Activated T-cell treated with anti-CD3 and anti-CD28 coated beads, Interleukin-2, amount 50 U/mL, for 4 hours (primary cell): ENCODE measurements around the gene XPO1. TPM values are rescaled to one million over a fixed set of nuclear protein-coding genes. Genes with fewer than 3 reads are reported as not detected.
"Not testable (repeated sequence)": the region's sequence is repeated elsewhere in the genome, so short reads cannot be mapped to it uniquely, and the experiment has no call there.

ENCODE experiments used
- ATAC-seq, 2 donors: fragments of 200-7000 bp; cut with Tn5 transposase; one replicate each; pipeline ENCODE4 v1.10.0; 2021
- DNase-seq: peaks from one replicate; pipeline ENCODE4 v3.0.0-alpha.2; 2020
- H3K27me3 Mint-ChIP-seq: one replicate; pipeline ENCODE4 v1.8.0; 2021; ENCODE audit warnings: low read depth, mixed read lengths
- H3K36me3 Mint-ChIP-seq: one replicate; pipeline ENCODE4 v1.8.0; 2022; ENCODE audit warnings: mixed read lengths; ENCODE audit not compliant: insufficient read depth
- H3K4me1 Mint-ChIP-seq: one replicate; pipeline ENCODE4 v1.8.0; 2021; ENCODE audit warnings: low read depth, mixed read lengths
- H3K4me3 Mint-ChIP-seq: one replicate; pipeline ENCODE4 v1.8.0; 2021; ENCODE audit warnings: mild to moderate bottlenecking, moderate library complexity, mixed read lengths
- H3K9me3 Mint-ChIP-seq: one replicate; pipeline ENCODE4 v1.8.0; 2021; ENCODE audit warnings: mixed read lengths
- total RNA-seq, 3 donors: library from RNA; stranded (reverse); gene quantifications; one replicate each; pipeline ENCODE4 v1.2.1, GENCODE V29; 2021

Gene XPO1
- total RNA-seq, 3 donors from 2014 or later = 184 to 211 (median 196) TPM

DNA sequence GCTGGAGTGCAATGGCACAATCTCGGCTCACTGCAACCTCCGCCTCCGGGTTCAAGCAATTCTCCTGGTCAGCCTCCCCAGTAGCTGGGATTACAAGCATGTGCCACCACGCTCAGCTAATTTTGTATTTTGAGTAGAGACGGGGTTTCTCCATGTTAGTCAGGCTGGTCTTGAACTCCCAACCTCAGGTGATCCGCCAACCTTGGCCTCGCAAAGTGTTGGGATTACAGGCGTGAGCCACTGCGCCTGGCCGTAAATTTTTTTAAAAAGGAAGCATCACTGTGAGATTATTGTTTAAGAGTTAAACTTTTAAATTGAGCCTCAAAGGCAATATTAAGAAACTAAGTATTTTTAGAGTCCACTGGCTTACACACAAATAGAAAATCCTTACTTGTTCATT lies 69.9 kb downstream of the XPO1 start:
- DNase-seq, ATAC-seq, H3K9me3 Mint-ChIP-seq, H3K27me3 Mint-ChIP-seq, H3K36me3 Mint-ChIP-seq: not testable (repeated sequence)
- Mint-ChIP-seq H3K4me1 (peaks cover 59% of the 10 kb centered on the region), H3K4me3 (peak overlapping the region; percentile 11)

GRCh38 chr2:61465045-61465444 lies 73.1 kb downstream of the XPO1 start:
- peaks cover 2% of the 10 kb centered on the region for H3K36me3 Mint-ChIP-seq
- no peak for DNase-seq

GRCh38 chr2:61463769-61464475 lies 74.2 kb downstream of the XPO1 start:
- peaks cover 3% of the 10 kb centered on the region for H3K36me3 Mint-ChIP-seq
- no peaks in the 10 kb centered on the region for H3K27me3 Mint-ChIP-seq
- H3K9me3 Mint-ChIP-seq = no peaks in the 10 kb centered on the region
- H3K4me3 Mint-ChIP-seq = no peak overlapping the region
- DNase-seq = no peak
- ATAC-seq = no peak
- H3K4me1 Mint-ChIP-seq = peaks cover 67% of the 10 kb centered on the region

More at GRCh38 chr2:61465045-61465444, 73.1 kb downstream of the XPO1 start:
- no peak overlapping the region for H3K4me3 Mint-ChIP-seq
- no peak for ATAC-seq
- H3K27me3 Mint-ChIP-seq = no peaks in the 10 kb centered on the region
- H3K9me3 Mint-ChIP-seq = no peaks in the 10 kb centered on the region
- peaks cover 68% of the 10 kb centered on the region for H3K4me1 Mint-ChIP-seq

DNA sequence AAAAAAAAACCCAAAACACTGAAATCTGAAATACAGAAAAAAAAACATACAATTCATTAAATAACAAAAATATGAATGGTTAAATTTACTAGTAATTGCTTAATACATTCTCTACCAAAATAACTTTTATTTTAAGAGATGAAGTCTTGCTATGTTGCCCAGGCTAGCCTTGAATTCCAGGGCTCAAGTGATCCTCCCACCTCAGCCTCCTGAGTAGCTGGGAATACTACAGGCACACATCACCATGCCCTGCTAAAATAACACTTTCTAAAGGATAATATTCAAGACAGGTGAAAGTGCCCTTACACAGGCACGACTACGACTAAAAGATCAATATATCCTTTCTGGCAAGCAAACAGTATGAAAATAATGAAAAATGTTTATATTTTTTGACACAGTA lies 76.8 kb downstream of the XPO1 start:
- Mint-ChIP-seq H3K4me3 (no peak overlapping the region), H3K27me3 (no peaks in the 10 kb centered on the region), H3K9me3 (no peaks in the 10 kb centered on the region), H3K36me3 (peaks cover 5% of the 10 kb centered on the region), H3K4me1 (peaks cover 73% of the 10 kb centered on the region)
- ATAC-seq = no peak
- DNase-seq = no peak

DNA sequence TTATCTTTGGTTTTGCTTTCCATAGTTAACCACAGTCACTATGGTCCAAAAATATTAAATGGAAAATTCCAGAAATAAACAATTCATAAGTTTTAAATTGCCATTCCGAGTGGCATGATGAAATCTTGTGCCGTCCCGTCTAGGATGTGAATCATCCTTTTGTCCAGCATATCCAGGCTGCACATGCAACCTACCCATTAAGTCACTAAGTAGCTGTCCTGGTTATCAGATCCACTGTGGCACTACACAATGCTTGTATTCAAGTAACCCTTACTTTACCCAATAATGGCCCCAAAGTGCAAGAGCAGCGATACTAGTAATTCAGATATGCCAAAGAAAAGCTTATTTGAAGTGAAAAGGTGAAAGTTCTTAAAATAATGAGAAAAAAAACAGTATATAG lies 78.0 kb downstream of the XPO1 start:
- H3K4me1 Mint-ChIP-seq = peaks cover 77% of the 10 kb centered on the region
- H3K4me3 Mint-ChIP-seq = no peak overlapping the region
- no peaks in the 10 kb centered on the region for H3K27me3 Mint-ChIP-seq

GRCh38 chr2:61456746-61457420 lies 81.3 kb downstream of the XPO1 start:
- Mint-ChIP-seq H3K4me3 (no peak overlapping the region), H3K36me3 (peaks cover 6% of the 10 kb centered on the region), H3K4me1 (peaks cover 65% of the 10 kb centered on the region)

More for the DNA sequence above, 78.0 kb downstream of the XPO1 start:
- Mint-ChIP-seq H3K36me3 (peaks cover 6% of the 10 kb centered on the region), H3K9me3 (no peaks in the 10 kb centered on the region)
- no peak for DNase-seq
- ATAC-seq = no peak

DNA sequence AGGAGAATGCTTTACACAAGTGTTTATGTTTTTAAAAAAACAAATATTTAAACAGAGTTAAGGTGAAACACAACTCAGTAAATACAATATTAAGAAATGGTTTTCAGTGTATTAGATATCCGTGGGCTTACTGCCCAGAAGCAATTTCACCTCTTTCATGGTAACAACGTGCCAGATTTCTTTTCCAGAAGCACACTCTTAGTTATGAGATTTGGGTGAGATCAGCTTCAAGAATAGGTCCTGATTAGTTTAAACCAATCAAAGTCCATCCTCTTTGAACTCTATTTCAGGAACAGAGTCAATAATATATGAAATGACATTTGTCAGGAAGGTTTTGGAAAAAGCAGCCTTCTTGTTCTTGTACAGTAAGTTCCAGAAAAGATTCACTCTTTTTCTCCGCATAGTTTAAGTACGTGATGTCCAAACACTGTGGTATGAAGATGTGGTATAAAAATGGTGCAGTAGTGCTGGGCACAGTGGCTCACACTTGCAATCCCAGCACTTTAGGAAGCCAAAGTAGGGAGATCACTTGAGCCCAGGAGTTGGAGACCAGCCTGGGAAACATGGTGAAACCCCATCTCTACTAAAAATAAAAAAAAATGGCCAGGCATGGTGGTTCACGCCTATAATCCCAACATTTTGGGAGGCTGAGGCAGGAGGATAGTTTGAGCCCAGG lies 81.9 kb downstream of the XPO1 start:
- no peak for DNase-seq
- peaks cover 6% of the 10 kb centered on the region for H3K36me3 Mint-ChIP-seq
- H3K4me1 Mint-ChIP-seq = peaks cover 64% of the 10 kb centered on the region
- no peaks in the 10 kb centered on the region for H3K27me3 Mint-ChIP-seq
- no peaks in the 10 kb centered on the region for H3K9me3 Mint-ChIP-seq
- ATAC-seq = no peak
- H3K4me3 Mint-ChIP-seq = no peak overlapping the region

More at GRCh38 chr2:61456746-61457420, 81.3 kb downstream of the XPO1 start:
- Mint-ChIP-seq H3K27me3 (no peaks in the 10 kb centered on the region), H3K9me3 (no peaks in the 10 kb centered on the region)
- no peak for DNase-seq
- no peak for ATAC-seq

- H3K4me1 Mint-ChIP-seq = peaks cover 60% of the 10 kb centered on the region
- H3K36me3 Mint-ChIP-seq, DNase-seq, H3K27me3 Mint-ChIP-seq, H3K9me3 Mint-ChIP-seq, ATAC-seq, H3K4me3 Mint-ChIP-seq: not testable (repeated sequence)
These were observed 83.2 kb downstream of the XPO1 start for GRCh38 chr2:61454972-61455371.

GRCh38 chr2:61454383-61454782 lies 83.8 kb downstream of the XPO1 start:
- no peak for ATAC-seq
- no peak overlapping the region for H3K4me3 Mint-ChIP-seq

GRCh38 chr2:61452392-61452791 lies 85.8 kb downstream of the XPO1 start:
- no peak overlapping the region for H3K4me3 Mint-ChIP-seq
- H3K27me3 Mint-ChIP-seq = no peaks in the 10 kb centered on the region
- H3K9me3 Mint-ChIP-seq = no peaks in the 10 kb centered on the region
- H3K4me1 Mint-ChIP-seq = peaks cover 59% of the 10 kb centered on the region
- peaks cover 4% of the 10 kb centered on the region for H3K36me3 Mint-ChIP-seq
- no peak for ATAC-seq
- DNase-seq = no peak

More at GRCh38 chr2:61454383-61454782, 83.8 kb downstream of the XPO1 start:
- no peak for DNase-seq
- no peaks in the 10 kb centered on the region for H3K9me3 Mint-ChIP-seq
- H3K27me3 Mint-ChIP-seq = no peaks in the 10 kb centered on the region
- H3K36me3 Mint-ChIP-seq = peaks cover 5% of the 10 kb centered on the region
- peaks cover 60% of the 10 kb centered on the region for H3K4me1 Mint-ChIP-seq

DNA sequence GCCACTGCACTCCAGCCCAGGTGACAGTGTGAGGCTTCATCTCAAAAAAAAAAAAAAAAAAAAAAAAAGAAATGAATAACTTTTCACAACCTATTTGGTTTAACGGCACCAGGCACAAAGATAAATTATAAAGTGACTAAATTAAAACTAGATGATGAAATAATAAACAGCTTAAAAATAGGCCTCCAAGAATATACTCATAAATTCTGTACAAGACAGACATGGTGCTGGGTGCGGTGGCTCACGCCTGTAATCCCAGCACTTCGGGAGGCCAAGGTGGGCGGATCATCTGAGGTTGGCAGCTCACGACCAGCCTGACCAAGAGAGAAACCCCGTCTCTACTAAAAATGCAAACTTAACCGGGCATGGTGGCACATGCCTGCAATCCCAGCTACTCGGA lies 87.0 kb downstream of the XPO1 start:
- H3K36me3 Mint-ChIP-seq = peaks cover 2% of the 10 kb centered on the region
- DNase-seq = no peak
- no peaks in the 10 kb centered on the region for H3K27me3 Mint-ChIP-seq
- no peak overlapping the region for H3K4me3 Mint-ChIP-seq
- no peak for ATAC-seq
- peaks cover 58% of the 10 kb centered on the region for H3K4me1 Mint-ChIP-seq
- no peaks in the 10 kb centered on the region for H3K9me3 Mint-ChIP-seq

GRCh38 chr2:61450144-61450543 lies 88.0 kb downstream of the XPO1 start:
- Mint-ChIP-seq H3K4me3 (no peak overlapping the region), H3K27me3 (no peaks in the 10 kb centered on the region), H3K4me1 (peaks cover 53% of the 10 kb centered on the region), H3K9me3 (no peaks in the 10 kb centered on the region), H3K36me3 (peaks cover 2% of the 10 kb centered on the region)
- DNase-seq (no peak), ATAC-seq (no peak)

DNA sequence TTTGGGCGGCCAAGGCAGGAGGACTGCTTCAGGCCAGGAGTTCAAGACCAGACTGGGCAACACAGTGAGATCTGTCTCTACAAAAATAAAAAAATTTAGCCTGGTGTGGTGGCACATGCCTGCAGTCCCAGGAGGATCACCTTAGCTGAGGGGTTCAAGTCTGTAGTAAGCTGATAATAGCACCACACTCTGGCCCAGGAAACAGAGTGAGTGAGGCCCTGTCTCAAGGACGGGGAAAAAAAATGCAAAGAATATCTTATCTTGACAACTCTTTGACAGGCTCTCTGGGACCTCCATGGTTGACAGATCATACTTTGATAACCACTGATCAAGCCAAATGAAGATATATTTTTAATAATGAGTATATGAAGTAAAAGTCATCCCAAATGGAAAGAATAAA lies 89.9 kb downstream of the XPO1 start:
- Mint-ChIP-seq H3K4me1 (peaks cover 59% of the 10 kb centered on the region), H3K27me3 (no peaks in the 10 kb centered on the region), H3K4me3 (no peak overlapping the region), H3K36me3 (peaks cover 13% of the 10 kb centered on the region), H3K9me3 (no peaks in the 10 kb centered on the region)
- ATAC-seq = no peak
- DNase-seq = no peak

- not testable (repeated sequence) for H3K9me3 Mint-ChIP-seq
- peaks cover 68% of the 10 kb centered on the region for H3K4me1 Mint-ChIP-seq
These were observed 91.2 kb downstream of the XPO1 start for GRCh38 chr2:61446971-61447370.

More at GRCh38 chr2:61446971-61447370, 91.2 kb downstream of the XPO1 start:
- H3K36me3 Mint-ChIP-seq = peaks cover 13% of the 10 kb centered on the region
- DNase-seq, H3K27me3 Mint-ChIP-seq, ATAC-seq, H3K4me3 Mint-ChIP-seq: not testable (repeated sequence)
